DOHH2 (cell line): Measurements from ENCODE around the gene GRIA1.

Experiments
- H3F3A ChIP-seq: fragments of 200-600 bp; sonication (generic), shearing (Covaris generic); 2 replicates; pipeline ENCODE4 v1.6.0; 2016; ENCODE audit warnings: antibody characterized with exemption, mild to moderate bottlenecking; ENCODE audit not compliant: control insufficient read depth, insufficient read depth
- H3K27ac ChIP-seq: fragments of 200-600 bp; sonication (generic); 2 replicates; pipeline ENCODE4 v1.5.1; 2014; ENCODE audit warnings: low read depth, mild to moderate bottlenecking, low read length, moderate library complexity
- H3K27me3 ChIP-seq: fragments of 200-600 bp; sonication (generic); 2 replicates; pipeline ENCODE4 v1.6.1; 2014; ENCODE audit warnings: mild to moderate bottlenecking, low read length, mixed read lengths; ENCODE audit not compliant: control insufficient read depth
- H3K36me3 ChIP-seq: fragments of 200-600 bp; sonication (generic); 2 replicates; pipeline ENCODE4 v1.6.1; 2014; ENCODE audit warnings: mild to moderate bottlenecking, low read length, moderate library complexity, mixed read lengths; ENCODE audit not compliant: control insufficient read depth
- H3K4me1 ChIP-seq: fragments of 200-600 bp; sonication (generic); 2 replicates; pipeline ENCODE4 v1.6.1; 2014; ENCODE audit warnings: mild to moderate bottlenecking, low read length, mixed read lengths; ENCODE audit not compliant: control insufficient read depth
- H3K4me2 ChIP-seq: fragments of 200-600 bp; sonication (generic); 2 replicates; pipeline ENCODE4 v1.6.0; 2014; ENCODE audit warnings: mild to moderate bottlenecking, low read length, moderate library complexity
- H3K4me3 ChIP-seq: fragments of 200-600 bp; sonication (generic); 2 replicates; pipeline ENCODE4 v1.5.1; 2014; ENCODE audit warnings: mild to moderate bottlenecking, low read length, mixed read lengths
- H3K79me2 ChIP-seq: fragments of 200-600 bp; sonication (generic); 2 replicates; pipeline ENCODE4 v1.6.1; 2014; ENCODE audit warnings: mild to moderate bottlenecking, low read length, mixed read lengths; ENCODE audit not compliant: control insufficient read depth
- H3K9me2 ChIP-seq: fragments of 200-600 bp; sonication (generic); replicated peaks from 2 replicates; pipeline ENCODE4 v1.6.1; 2014; ENCODE audit warnings: mild to moderate bottlenecking, low read length, mixed read lengths; ENCODE audit not compliant: control insufficient read depth
- H3K9me3 ChIP-seq: fragments of 200-600 bp; sonication (generic); 2 replicates; pipeline ENCODE4 v1.6.1; 2014; ENCODE audit warnings: antibody characterized with exemption, low read length, mixed read lengths; ENCODE audit not compliant: control insufficient read depth, insufficient read depth
- H4K20me1 ChIP-seq: fragments of 200-600 bp; sonication (generic); 2 replicates; pipeline ENCODE4 v1.6.0; 2014; ENCODE audit warnings: low read depth, mild to moderate bottlenecking, antibody characterized with exemption, low read length, moderate library complexity; ENCODE audit not compliant: control insufficient read depth, insufficient read depth
- CTCF ChIP-seq: fragments of 200-600 bp; sonication (generic); IDR thresholded peaks from one replicate; pipeline ENCODE4 v1.5.1; 2014; ENCODE audit warnings: antibody characterized with exemption, mild to moderate bottlenecking, low read depth, low read length; ENCODE audit not compliant: poor library complexity, severe bottlenecking
- EZH2phosphoT487 ChIP-seq: fragments of 200-600 bp; sonication (generic); IDR thresholded peaks from 2 replicates; pipeline ENCODE4 v1.6.1; 2017; ENCODE audit warnings: borderline replicate concordance, mild to moderate bottlenecking, antibody characterized with exemption, low read length, moderate library complexity, mixed read lengths

GRIA1 gene

GRCh38 chr5:153594785-153595184, 104.3 kb downstream of the GRIA1 start:
- TF ChIP-seq EZH2phosphoT487, result no peak
- TF ChIP-seq CTCF, result no peak

GRCh38 chr5:153598099-153598498, 107.6 kb downstream of the GRIA1 start:
- Histone ChIP-seq H3K36me3 (no peaks in the 10 kb centered on the region; the same call in 1 of the 2 replicates), H3K9me3 (no peaks in the 10 kb centered on the region), H4K20me1 (no peaks in the 10 kb centered on the region), H3F3A (no peaks in the 10 kb centered on the region), H3K4me3 (no peak overlapping the region), H3K9me2 (no peaks in the 10 kb centered on the region), H3K4me2 (no peak overlapping the region), H3K79me2 (no peaks in the 10 kb centered on the region), H3K27ac (no peak overlapping the region), H3K27me3 (no peaks in the 10 kb centered on the region), H3K4me1 (no peaks in the 10 kb centered on the region)
- TF ChIP-seq CTCF (no peak), EZH2phosphoT487 (no peak)

More at GRCh38 chr5:153594785-153595184, 104.3 kb downstream of the GRIA1 start:
- no peak overlapping the region for H3K4me2 ChIP-seq
- no peaks in the 10 kb centered on the region for H3K79me2 ChIP-seq
- H3K27me3 ChIP-seq, result no peaks in the 10 kb centered on the region
- H3K9me2 ChIP-seq, result no peaks in the 10 kb centered on the region
- no peaks in the 10 kb centered on the region for H3K4me1 ChIP-seq
- no peak overlapping the region for H3K27ac ChIP-seq
- H3K9me3 ChIP-seq, result no peaks in the 10 kb centered on the region
- no peaks in the 10 kb centered on the region; the same call in 1 of the 2 replicates for H3K36me3 ChIP-seq
- no peaks in the 10 kb centered on the region for H4K20me1 ChIP-seq
- H3F3A ChIP-seq, result no peaks in the 10 kb centered on the region
- no peak overlapping the region for H3K4me3 ChIP-seq

- Histone ChIP-seq H4K20me1 (no peaks in the 10 kb centered on the region), H3K4me3 (no peak overlapping the region), H3K27me3 (no peaks in the 10 kb centered on the region), H3K4me1 (no peaks in the 10 kb centered on the region), H3K9me3 (no peaks in the 10 kb centered on the region), H3K79me2 (no peaks in the 10 kb centered on the region), H3K4me2 (no peak overlapping the region), H3K36me3 (no peaks in the 10 kb centered on the region; the same call in 1 of the 2 replicates), H3K9me2 (no peaks in the 10 kb centered on the region), H3K27ac (no peak overlapping the region), H3F3A (no peaks in the 10 kb centered on the region)
- TF ChIP-seq EZH2phosphoT487 (no peak), CTCF (no peak)
Measured at GRCh38 chr5:153601377-153601776, 110.9 kb downstream of the GRIA1 start.

GRCh38 chr5:153605386-153605785, 114.9 kb downstream of the GRIA1 start:
- Histone ChIP-seq H4K20me1 (no peaks in the 10 kb centered on the region), H3K27me3 (no peaks in the 10 kb centered on the region), H3K4me1 (no peaks in the 10 kb centered on the region), H3K4me2 (no peak overlapping the region), H3K27ac (no peak overlapping the region), H3K79me2 (no peaks in the 10 kb centered on the region), H3K9me2 (no peaks in the 10 kb centered on the region), H3F3A (no peaks in the 10 kb centered on the region), H3K36me3 (no peaks in the 10 kb centered on the region), H3K4me3 (no peak overlapping the region), H3K9me3 (no peaks in the 10 kb centered on the region)
- TF ChIP-seq EZH2phosphoT487 (no peak), CTCF (no peak)
